GM19328 (cell line): ENCODE results near the gene EFNA3.

Experiments
- ATAC-seq: cut with Tn5 transposase; IDR thresholded peaks from one replicate; pipeline ENCODE4 v1.9.1; 2021; ENCODE audit warnings: mild to moderate bottlenecking, moderate library complexity; ENCODE audit not compliant: unreplicated experiment

EFNA3 gene, protein sequence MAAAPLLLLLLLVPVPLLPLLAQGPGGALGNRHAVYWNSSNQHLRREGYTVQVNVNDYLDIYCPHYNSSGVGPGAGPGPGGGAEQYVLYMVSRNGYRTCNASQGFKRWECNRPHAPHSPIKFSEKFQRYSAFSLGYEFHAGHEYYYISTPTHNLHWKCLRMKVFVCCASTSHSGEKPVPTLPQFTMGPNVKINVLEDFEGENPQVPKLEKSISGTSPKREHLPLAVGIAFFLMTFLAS

DNA sequence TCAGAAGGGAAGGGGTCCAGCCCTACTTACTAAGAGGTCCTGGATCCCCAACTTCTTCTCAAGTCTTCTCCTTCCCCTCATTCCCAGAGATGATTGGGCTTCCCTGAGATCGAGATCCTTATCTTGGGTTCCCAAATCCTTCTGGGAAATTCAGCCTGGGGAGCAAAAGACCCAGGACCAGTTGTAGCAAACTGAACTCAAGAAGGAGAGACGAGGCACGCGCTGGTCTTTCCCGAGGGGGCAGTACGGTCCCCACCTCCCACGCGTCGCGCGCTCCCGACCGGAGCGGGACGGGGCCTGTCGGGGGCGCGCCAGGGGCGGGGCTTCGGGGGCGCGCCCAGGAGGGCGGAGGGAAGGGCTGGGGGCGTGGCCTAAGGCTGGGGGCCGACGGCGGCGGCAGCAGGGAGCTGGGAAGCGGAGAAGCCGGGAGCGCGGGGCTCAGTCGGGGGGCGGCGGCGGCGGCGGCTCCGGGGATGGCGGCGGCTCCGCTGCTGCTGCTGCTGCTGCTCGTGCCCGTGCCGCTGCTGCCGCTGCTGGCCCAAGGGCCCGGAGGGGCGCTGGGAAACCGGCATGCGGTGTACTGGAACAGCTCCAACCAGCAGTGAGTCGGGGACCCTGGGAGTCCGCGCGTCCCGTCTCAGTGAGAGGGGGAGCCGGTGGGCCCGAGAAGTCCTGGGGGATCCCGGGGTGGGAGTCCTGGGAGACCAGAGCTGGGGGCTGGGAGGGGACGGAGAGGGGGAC lies at the start of gene EFNA3:
TSS of gene EFNA3 (plus strand) at position 369 of the 741 bp plus-strand sequence. CDS start at position 474, 105 bp downstream.
- ATAC-seq, result no peak

DNA sequence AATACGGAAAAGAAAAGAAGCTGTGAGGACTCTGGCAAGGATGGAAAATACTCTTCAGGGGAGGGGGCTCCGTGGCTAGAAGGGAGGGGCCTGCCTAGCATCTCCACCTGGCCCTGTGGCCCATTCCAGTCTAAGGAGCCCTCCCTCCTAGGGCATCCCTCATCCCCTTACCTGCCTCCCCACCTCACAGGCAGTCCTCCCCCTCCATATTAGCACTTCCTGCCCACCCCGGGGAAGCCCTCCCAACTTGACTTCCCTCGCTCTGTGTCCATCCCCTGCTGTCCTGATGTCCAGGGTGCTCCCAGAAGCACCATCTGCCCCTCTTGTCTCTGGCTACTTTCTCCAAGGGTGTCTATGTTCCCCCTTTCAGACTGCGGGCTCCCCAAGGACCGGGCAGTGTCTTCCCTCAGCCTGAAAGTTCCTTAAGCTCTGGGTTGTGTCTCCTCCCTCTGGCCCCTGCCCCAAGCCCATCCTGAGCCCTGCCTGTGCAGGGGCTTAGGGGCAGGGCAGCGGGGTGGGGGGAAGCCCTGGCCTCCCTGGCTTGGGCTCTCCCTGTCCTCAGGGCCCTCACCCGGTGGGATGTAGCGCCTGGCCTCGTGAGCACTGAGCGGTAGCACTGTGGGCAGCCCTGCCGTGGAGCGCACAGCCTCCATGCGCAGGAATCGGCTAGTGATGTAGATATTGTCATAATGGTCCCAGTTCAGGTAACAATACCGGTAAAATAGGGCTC lies 49.0 kb upstream of the EFNA3 start:
- no peak for ATAC-seq

DNA sequence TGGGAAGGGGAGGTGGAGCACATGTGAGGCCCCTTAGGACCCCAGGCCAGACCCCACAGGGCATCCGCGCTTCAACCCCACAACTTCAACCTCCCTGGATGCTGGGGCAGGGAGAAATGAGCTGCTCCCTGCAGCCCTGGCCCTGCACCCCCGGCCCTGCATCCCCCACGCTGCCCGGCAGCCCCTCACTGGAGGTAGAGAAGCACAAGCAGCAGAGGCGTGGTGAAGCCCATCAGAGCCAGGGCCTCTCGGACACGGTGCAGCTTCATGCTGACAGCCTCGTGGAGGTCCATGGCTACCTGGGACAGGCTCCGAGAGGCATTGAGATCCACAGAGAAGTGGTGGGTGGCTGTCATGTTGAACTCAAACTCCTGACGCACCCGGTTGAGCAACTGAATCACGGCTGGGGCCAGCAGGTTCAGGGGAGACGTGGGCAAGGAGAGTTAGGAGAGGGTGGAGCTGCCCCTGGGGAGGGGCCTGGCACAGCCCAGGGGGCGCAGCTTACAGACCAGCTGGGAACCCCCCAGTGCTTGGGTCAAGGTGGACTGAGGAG lies 48.3 kb upstream of the EFNA3 start:
- no peak for ATAC-seq

DNA sequence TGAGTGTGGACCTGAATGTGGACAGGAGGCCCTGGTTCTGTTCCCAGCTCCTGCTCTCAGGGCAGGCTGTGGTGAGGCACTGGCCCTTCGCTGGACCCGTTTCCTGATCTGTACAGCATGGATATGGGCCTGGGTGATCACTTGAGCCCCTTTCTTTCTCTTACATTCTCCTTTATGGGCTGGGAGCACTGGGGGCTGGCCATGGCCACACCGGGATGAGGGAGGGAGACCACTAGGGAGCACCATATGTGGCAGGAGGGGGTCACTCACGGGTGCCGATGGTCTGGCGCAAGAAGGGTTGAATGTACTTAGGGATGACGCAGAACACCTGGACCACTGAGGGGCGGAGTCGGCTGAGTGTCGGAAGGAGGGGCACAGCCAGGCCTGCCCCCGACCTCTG lies 47.7 kb upstream of the EFNA3 start:
- no peak for ATAC-seq

DNA sequence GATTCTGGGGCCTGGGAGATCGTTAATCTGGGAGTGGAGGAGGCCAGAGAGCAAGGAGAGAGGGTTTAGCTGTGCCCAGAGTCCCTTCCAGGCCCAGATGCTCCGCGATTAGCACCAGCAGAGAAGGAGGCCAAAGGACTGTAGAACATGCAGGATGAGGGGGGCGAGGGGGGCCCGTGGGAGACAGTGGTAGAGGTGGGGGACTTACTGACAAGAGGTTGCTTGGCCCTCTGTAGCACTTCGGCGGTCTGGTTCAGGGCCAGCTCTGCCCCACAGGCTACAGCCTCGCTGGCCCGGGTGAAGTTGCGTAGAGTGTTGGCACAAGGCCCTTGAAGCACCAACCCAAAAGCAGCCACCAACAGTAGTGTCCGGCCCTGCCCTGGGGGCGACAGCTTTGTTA lies 45.8 kb upstream of the EFNA3 start:
- no peak for ATAC-seq

DNA sequence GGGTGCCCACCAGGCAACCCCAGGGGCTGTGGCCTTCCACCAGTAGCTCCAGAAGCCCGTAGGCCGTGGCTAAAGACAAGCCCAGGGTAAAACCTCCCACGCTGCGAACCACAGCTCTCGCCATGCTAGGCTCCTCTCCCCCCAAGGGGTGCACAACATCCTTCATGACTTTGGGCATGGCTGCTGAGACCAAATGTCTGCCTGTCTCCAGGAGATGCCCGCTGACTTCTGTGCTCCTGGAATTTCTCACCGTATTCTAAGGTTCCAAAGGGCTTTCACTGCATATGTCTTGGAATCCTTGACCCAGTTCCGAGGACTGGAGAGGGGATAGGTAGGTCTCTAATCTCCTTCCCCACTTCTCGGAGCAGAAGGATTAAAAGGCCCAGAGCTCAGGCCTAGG lies 45.1 kb upstream of the EFNA3 start, which contains the start of the genes DCST1 and DCST2:
TSS of gene DCST1 (plus strand) at position 301 of the 400 bp plus-strand sequence. CDS start 213 bp downstream, outside the sequence.
TSS of gene DCST2 (minus strand) at position 258 of the 400 bp plus-strand sequence. CDS start at position 178, 80 bp downstream.
- ATAC-seq, result no peak

DNA sequence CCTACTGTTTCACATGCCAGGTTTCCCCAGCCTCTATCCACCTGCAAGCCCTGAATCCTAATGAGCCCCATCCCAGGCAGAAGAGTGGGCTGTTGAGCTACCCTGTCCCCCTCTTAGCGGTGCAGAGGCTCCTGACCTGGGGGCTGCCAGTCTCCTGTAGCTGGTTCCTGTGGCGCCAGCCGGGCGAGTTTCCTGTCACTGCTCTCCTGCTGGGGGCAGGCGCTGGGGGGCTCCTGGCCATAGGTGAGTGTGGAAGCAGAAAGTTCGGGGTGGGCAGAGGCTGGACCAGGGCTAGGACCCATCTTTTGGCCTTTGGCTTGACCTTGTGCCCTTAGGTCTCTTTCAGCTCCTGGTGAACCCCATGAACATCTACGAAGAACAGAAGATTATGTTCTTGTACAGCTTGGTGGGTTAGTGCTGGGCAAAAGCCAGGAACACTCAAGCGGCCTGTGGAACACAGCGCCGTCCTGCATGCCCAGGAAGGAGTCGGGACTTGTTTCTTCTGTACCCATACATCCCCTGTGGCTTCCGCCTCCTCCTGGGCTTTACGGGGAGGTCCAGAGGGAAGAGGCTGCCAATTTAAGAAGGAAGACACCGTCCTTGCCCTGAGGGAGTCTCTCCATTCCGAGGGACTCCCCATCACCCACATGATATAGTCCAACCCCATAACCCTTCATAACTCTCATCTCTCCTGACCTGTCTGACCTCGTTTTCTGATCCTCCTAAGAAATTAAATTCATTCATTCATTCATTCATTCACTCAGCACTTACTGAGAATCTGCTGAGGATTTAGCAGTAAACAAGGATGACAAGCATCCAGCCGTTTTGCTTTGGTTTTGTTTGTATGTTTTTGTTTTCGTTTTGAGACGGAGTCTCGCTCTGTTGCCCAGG lies 44.1 kb upstream of the EFNA3 start:
- no peak for ATAC-seq

DNA sequence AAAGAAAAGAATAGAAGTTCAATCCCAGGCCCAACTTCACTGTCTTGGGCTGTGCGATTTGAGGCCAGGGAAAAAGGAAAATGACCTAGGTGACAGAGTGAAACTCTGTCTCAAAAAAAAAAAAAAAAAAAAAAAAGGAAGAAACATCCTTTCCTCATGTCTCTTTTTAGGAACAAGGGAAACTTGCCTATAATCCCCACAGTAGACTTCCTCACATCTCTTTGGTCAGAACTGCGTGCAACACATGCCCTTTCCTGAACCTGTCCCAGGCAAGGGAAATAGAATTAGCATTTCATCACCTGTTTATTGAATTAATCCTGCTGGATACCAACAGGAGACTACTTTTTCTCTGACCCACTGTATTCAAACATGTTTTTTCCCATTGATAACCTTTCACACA lies 42.7 kb upstream of the EFNA3 start:
- ATAC-seq, result no peak

DNA sequence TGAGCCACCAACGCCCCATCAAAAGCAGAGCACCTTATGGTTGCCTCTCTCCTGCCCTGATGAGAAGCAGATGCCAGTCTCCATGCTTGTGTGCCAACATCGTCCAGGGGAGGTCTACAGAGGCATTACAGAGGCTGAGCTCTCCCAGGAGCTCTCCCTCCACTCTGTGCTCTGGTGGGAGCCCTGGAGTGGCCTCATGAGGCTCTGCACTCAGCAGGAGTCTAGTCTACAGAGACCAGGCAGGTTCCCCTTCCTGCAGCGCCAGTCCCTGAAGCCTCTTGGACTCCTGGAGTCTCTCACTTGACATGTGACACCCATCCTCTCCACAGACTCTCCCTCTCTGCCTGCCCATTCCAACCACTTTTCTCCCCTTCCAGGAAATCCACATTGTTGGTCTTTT lies 41.6 kb upstream of the EFNA3 start:
- no peak for ATAC-seq

DNA sequence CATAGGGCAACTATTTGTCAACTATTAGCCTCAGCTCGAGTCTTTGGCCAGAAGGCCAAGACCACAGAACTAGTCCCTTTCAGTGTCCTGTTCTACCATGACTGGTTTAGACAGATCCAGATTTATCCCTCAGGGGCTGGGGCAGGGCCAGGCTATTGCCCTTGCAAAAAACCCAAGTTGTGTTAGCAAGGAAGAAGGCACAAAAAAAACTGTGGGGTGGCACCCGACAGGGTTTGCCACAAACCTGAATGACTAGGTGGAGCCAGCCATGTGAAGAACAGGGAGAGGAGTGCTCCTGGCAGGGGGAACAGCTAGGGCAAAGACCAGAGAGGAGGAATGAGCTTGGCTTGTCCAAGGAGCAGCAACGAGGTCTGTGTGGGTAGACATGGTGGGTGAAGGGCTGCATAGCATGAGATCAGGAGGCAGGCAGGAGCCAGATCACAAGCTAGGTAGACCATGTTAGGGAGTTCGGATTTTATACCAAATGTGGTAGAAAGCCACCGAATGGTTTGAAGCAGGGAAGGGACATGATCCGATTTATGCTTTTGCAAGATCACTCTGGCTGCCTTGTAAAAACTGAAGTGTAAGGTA lies 40.7 kb upstream of the EFNA3 start:
- ATAC-seq, result no peak

DNA sequence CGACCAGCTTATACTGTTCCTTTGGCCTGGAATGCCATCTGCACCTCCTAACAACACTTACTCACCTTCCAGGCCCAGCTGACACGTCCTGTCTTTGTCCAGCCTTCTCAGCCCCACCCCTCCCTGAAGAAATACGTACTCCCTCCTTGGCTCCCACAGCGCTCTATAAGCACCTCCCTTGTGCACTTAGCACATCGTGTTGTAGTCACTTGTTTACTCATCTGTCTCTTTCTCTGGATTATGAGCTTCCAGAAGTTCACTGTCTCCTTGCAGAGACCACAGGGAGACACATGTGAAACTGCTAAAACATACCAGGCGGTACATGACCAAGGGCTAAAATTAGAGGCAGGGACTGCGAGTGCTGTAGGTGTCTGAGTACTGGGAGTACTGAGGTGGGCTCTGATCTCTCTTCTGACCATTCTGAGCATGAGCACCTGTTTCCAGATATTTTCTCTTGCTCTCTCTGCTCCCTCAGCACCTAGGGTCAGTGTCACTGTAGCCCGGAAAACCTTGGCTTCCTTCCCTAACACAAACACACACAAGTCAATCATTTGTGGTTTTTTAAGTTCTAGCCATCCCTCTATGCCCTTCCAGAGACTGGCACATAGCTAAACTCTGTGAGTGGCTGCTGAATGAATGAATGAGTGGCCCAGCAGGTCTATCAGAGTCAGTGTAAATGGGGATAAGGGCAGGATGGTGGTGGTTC lies 39.9 kb upstream of the EFNA3 start:
- ATAC-seq, result no peak

DNA sequence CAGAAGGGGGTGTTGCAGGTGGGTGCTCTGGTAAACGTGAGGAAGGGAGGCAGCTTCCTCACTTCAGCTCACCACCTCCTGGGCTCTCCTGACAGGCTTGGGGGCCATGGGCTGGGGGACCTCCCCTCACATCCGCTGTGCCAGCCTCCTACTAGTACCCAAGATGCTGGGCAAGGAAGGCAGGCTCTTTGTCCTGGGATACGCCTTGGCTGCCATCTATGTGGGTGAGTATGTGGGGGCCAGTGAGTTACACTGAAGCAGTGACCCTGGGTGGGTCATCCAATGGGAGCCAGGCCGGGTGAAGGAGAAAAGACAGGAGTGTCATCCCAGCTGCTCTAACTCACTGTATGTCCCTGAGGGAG lies 39.3 kb upstream of the EFNA3 start:
- ATAC-seq, result no peak

DNA sequence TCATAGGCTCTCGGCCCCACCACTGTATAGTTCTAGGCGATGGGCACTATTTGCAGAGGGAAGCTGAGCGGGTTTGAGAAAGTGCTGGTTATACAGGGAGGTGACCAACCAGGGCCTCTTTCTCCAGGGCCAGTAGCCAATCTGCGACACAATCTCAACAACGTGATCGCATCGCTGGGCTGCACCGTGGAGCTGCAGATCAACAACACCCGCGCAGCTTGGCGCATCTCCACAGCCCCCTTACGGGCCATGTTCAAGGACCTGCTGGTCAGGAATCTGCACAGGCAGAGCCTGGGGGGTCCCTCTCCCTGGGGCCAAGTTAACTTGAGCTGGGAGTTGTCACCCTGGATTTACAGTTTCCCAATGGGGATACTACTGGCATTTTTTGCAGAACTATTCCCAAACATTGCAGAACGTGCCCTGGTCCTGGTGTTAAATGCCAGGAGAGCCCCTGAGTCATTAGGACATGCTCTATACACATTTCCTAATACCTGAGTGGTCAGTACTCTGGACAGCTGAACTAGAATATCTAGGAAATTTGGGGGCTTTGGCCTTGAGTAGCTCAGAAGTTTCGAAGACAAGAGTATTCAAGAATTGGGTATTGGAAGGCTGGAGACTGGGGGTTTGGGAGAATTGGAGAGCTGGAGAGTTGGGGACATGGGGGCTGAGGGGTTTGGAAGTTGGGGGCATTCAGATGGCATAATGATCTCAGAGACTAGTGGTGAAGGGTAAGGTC lies 38.1 kb upstream of the EFNA3 start:
- ATAC-seq, result no peak

DNA sequence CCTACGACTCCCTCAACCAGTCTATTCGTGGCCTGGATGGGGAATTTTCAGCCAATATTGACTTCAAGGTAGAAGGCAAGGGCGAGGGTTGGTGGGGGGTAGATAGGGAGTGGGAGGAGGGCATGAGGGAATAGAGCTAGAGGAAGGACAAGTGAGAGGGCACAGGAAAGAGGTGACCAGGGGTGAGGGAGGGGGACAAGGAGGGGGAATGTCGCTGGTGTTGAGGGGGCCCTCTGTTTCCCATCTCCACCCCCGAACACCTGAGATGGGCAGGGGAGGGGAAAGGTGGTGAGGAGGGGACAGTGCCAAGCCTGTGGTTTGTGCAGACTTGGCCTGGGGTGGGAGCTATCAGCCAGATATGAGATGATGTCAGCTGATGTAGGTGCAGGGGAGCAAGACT lies 35.8 kb upstream of the EFNA3 start:
- no peak for ATAC-seq

DNA sequence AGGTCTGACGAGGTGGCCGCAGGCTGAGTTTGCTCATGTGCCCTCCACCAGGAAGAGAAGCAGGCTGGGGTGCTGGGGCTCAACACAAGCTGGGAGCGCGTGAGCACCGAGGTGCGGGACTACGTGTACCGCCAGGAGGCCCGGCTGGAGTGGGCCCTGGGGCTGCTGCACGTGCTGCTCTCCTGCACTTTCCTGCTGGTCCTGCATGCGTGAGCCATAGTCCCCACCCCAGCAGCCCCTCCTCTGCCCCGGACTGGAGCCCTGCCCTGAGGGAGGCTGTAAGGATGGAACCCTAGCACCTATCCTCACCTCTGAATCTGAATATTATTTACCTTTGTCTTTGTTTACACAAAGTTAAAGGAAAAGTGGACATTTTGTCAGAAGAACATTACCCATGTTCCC lies 35.3 kb upstream of the EFNA3 start:
- no peak for ATAC-seq

DNA sequence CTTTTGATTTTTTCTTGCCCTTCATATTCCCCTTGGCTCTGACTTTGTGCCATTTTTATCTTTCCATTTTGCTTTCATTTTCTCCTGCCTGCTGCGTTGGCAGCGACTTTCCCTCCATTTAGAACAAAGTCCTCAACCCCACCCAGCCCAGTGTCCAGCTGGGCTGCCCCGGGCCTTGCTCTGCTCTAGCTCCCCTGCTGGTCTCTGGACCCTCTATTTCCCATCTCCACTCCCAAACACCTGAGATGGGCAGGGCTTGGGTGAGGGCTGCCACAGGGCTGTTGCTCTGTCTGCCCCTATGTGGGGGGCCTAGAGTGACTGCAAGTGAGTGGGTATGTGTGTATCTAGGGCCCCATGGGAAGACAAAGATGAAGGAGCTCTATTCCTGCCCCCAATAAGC lies 34.8 kb upstream of the EFNA3 start:
- ATAC-seq, result no peak

DNA sequence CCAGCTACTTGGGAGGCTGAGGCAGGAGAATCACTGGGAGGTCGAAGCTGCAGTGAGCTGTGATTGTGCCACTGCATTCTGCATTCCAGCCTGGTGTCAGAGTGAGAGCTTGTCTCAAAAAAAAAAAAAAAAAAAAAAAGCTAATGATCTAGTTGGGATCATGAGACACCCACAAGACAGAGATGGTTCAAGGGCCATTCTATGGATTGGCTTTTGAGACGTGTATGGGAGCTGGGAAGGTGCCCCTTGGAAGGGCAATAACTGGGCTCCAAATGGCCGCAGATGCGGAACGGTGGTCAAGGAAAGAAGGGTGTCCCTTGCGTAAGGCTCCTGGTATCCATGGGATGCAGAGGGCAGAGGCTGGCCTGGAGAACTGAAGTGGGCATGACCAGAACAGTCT lies 34.3 kb upstream of the EFNA3 start:
- ATAC-seq, result no peak

DNA sequence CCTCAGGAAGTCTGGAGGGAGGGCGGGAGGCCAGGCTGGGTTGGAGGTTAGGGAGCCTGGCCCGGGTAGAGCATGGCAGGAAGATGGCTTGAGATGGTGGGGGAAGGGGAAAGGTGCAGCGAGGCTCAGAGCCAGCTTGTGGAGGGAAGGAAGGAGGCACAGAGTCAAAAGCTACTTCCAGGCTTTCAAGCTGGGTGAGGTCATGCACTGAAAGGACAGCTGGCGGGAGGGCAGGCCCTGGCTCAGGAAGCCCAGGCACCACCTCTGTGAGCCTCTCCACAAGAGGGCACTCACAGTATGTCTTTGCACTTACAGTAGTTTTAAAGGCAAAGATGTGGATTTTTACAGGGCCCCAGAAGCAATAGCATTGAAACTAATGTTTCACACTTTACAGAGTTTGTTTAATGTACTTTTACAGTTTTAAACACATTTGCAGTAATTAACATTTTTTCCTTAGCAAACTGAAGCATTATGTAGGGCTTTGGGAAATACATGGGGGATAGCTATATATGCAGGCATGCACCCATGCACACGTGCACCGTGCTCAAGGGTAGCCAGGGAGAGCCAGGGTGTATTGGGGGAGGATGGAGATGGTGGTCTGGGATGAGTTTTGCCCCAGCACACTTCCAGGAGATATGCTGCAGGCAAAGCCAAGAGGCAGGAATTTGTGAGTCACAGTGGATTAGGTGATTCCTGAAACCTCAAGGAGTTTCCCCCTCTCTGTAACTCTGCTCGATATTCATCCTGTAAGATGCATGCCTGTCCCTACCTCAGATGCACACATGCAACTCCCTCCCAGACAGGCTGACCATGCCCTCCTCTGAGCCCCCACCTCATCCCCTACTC lies 33.6 kb upstream of the EFNA3 start:
- no peak for ATAC-seq
